GM12891 (cell line): Measurements from ENCODE around the gene MNX1.

ENCODE experiments used
- PAX5 ChIP-seq: IDR thresholded peaks from 2 replicates; pipeline ENCODE4 v1.6.1; 2011; ENCODE audit warnings: low read length, moderate library complexity, mild to moderate bottlenecking; ENCODE audit not compliant: insufficient read depth, severe bottlenecking
- POLR2A ChIP-seq: IDR thresholded peaks from 2 replicates; pipeline ENCODE4 v1.6.1; 2011; ENCODE audit warnings: low read depth, low read length, control low read depth
- POLR2AphosphoS5 ChIP-seq: IDR thresholded peaks from 2 replicates; pipeline ENCODE4 v1.6.1; 2011; ENCODE audit warnings: low read depth, low read length, control low read depth
- POU2F2 ChIP-seq: IDR thresholded peaks from 2 replicates; pipeline ENCODE4 v1.6.1; 2011; ENCODE audit warnings: low read depth, mild to moderate bottlenecking, control low read depth, low read length, moderate library complexity
- SPI1 ChIP-seq: IDR thresholded peaks from 2 replicates; pipeline ENCODE4 v1.6.1; 2011; ENCODE audit warnings: low read depth, low read length, control low read depth
- TAF1 ChIP-seq: IDR thresholded peaks from 2 replicates; pipeline ENCODE4 v1.6.1; 2011; ENCODE audit warnings: low read depth, low read length, control low read depth

- TF ChIP-seq POLR2A: no peak
- no peak for TF ChIP-seq TAF1
- no peak for TF ChIP-seq POLR2AphosphoS5
- TF ChIP-seq SPI1: no peak
- no peak for TF ChIP-seq POU2F2
- no peak for TF ChIP-seq PAX5
Measured at GRCh38 chr7:157033483-157034473, 23.3 kb upstream of the MNX1 start.
